HG02884 (cell line): Measurements from ENCODE around the gene HS6ST1.

Experiments used
- ATAC-seq: cut with Tn5 transposase; IDR thresholded peaks from one replicate; pipeline ENCODE4 v1.9.1; 2021; ENCODE audit warnings: mild to moderate bottlenecking, moderate library complexity; ENCODE audit not compliant: unreplicated experiment

Gene HS6ST1, protein sequence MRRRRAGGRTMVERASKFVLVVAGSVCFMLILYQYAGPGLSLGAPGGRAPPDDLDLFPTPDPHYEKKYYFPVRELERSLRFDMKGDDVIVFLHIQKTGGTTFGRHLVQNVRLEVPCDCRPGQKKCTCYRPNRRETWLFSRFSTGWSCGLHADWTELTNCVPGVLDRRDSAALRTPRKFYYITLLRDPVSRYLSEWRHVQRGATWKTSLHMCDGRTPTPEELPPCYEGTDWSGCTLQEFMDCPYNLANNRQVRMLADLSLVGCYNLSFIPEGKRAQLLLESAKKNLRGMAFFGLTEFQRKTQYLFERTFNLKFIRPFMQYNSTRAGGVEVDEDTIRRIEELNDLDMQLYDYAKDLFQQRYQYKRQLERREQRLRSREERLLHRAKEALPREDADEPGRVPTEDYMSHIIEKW

DNA sequence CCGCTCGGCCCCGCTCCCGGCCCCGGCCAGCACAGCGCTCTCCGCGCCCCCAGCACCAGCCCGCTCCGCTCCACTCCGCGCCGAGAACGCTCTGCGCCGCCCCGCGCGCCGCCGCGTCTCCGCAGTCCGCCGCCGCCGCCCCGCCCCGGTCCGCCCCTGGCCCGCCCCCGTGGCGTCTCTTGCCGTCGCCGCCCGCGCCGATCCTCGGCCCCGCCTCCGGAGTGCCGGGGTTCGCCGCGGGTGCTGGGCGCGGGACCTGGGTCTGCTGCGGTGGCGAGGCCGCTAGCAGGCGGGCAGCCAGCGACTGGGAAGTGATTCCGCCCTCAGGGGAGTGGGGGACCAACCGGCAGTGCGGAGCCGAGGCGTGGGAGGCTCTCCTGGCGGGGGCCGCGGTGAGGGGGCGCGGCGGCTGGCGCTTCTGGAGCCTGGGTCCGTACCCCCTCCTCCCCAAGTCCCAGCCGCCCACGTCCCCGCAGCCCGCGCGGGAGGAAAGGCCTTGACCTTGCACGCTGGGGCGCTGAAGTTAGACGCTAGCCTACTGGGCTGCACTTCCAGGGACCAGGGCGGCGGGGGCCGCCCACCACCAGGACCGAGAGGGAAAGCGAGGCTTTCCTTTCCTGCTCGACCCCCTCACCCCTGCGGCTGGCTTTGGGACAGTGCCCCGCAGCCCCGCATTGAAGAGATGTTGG is at the start of gene HS6ST1:
HS6ST1 (minus strand) TSS at position 93 of the 689 bp plus-strand sequence. CDS start 305 bp downstream, outside the sequence.
- peak; percentile 62 for ATAC-seq

DNA sequence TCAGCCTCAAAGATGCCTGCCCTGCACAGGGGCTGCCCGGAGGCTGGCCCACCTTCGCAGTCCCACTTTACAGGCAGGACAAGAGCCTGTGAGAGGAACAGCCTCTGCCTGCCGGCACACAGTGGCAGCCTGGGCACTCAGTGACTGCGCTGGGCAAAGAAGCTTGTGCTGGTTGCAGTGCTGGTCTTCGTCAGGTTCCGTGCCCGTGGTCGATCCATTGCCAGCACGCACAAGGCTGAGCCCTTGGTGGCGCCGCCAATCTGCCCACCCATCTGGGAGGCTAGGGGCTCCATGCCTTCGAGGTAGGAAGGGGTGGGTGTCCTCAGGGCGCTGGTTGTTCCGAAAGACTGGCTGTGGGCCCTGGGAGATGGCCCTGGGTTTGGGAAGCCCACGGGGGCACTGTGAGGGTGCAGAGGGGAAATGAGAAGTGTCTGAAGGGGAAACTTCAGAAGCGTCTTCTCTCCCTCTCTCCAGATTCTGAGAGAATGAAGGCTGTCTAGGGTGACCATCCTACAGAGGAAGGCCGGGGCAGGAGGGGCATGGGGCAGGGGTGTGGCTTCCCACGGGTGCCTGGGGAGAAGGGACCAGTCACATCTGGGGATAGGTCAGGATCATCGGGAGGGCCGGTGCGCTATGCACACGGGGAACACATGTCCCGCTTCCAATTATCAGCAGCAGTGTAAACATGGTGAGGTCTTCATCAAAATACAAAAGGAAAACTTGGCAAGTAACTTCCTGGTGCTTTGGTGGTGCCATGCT is 49.1 kb upstream of the HS6ST1 start:
- ATAC-seq = no peak

DNA sequence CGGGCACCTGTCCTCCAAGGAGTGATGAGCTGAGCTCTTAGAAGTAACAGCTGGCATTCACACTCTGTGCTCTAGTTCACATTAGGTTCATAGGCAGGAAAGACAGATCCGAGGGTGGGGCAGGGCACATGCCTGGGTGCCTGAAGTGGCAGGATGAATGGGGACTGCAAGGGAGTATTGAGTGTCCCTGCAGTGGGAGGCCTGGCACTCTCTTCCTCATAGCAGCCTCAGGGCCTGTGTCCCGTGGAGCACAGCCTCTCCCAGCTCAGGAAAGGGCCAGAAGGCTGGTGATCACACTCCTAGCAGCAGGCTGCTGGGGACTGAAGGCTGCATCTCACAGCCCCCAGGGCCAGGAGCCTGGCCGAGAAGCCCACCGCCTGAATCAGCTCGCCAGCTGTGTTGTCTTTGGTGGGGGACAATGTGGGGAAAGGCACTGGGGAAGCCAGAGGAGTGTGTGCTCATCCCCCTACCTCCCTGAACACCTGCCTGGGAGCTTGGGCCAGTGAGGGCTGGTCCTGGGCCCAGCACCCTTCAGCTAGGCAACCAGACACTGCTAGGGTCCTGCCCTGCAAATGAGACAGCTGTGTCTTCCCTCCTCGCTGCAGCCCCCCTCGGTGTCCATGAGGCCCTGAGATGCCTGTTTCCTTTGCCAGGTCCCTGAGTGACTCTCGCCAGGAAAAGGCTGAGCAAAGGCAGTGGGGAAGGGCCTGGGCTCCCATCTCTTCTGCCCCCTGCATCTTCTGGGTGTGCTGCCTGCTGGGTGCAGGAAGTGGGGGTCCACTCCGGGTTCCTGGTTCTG is 48.2 kb upstream of the HS6ST1 start:
- ATAC-seq = no peak

DNA sequence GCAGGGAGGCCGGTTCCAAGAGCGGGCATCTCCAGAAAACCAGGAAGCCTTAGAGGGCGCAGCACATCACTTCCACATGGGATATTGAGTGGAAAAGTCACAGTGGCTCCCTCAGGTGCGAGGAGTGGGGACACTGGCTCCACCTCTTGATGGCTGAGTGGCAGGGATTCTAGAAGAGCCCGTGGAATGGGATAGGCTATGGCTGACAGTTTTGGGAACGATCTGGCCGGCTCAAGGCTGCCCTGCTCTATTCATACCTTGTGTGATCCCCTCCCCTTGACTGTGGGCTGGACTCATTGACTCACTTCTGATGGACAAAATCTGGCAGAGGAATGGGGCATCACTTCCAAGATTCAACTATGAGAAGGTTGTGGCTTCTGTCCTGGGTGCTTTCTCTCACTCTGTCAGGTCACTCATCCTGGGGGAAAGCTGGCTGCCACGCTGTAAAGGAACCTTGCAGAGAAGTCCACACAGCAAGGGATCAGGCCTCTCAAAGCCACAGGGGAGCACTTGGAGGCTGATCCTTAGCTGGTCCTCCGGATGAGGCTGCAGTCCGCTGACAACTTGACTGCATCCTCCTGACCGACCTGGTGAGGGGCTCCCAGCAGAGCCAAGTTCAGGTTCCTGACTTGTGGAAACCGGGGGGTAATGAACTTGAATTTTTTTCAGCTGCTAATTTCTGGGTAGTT is 46.7 kb upstream of the HS6ST1 start:
- ATAC-seq = no peak

DNA sequence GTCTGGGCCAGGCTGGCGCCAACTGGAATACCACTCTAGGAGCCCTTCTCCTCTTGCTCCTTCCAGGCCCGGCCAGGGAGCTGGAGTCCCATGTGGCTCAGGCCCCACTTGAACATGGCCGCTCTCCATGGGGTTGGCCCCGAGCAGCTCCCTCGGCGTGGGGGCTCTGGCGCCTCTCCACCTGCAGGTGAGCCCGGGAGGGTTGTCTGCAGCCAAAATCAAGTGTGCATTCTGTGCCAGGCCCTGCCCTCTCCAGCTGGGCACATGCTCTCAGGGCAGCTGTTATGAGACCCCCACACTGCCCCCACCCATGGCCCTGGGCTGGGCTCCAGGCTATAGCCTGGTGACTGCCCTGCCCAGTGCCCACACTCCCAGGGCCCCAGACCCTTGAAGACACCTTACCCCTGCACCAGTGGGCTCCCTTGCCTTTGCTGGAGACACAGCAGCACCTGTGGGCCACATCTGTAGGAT is 45.8 kb upstream of the HS6ST1 start:
- ATAC-seq = no peak

DNA sequence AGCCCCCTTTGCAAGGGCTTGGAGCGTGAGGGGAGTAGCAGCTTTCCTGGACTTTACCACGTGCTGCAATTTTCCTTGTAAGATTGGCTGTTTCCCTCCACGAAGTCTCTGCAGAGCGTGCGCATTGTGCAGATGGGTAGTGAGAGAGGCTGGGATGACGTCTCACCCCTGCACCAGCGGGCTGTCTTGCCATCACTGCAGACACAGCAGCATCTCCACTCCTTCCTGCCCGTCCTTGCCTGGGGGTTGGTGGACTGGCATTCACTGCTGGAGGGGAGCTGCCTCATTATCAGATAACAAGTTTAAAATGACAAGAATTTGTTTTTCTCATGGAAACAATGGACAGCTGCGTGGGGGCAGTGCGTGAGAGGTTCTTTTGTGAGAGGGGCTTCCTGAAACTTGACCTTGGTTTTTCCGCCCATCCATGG is 45.3 kb upstream of the HS6ST1 start:
- ATAC-seq = no peak

DNA sequence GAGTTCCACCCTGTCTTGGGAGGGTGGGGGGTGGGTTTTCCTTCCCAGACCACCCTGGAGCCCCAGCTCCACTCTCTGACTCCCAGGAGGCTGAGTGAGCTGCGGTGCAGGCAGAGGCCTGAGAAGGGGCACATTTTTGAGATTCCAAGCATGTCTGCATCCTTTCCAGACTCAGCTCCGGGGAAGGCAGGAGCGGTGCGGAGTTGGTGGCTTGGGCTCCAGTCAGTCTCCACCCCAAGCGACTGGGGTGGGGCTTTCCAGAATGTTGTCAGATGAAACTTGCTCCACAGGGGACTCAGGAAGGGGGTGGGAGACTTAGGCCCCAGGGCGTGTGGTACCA is 44.2 kb upstream of the HS6ST1 start:
- no peak for ATAC-seq

DNA sequence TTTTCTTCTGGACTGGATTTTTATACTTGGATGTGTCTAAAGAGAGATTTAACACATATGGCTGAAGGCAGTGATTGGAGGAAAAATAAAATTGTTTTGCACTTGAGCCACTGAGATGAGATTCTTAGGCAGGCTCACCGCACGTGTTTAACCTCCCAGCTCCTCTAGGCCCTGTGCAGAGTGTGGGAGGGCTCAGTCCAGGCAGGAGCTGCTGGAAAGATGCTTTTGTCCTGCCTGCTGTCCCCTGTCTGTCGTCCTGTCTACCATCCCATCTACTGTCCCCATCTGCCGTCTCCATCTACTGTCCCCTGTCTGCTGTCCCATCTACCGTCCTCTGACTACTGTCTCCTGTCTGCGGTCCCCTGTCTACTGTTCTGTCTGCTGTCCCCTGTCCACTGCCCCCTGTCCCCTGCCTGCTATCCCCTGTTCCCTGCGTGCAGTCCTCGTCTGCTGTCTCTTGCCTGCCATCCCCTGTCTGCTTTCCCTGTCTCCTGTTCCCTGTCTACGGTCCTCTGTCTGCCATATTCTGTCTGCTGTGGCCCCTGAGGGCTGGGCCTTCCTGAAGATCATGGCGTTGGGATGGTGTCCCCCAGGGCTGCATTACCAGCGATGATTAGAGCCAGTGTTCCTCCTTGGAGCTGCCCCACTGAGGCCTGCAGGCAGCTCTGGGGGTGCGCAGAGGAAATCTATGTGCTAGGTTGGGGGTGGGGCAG is 43.7 kb upstream of the HS6ST1 start:
- ATAC-seq = no peak

DNA sequence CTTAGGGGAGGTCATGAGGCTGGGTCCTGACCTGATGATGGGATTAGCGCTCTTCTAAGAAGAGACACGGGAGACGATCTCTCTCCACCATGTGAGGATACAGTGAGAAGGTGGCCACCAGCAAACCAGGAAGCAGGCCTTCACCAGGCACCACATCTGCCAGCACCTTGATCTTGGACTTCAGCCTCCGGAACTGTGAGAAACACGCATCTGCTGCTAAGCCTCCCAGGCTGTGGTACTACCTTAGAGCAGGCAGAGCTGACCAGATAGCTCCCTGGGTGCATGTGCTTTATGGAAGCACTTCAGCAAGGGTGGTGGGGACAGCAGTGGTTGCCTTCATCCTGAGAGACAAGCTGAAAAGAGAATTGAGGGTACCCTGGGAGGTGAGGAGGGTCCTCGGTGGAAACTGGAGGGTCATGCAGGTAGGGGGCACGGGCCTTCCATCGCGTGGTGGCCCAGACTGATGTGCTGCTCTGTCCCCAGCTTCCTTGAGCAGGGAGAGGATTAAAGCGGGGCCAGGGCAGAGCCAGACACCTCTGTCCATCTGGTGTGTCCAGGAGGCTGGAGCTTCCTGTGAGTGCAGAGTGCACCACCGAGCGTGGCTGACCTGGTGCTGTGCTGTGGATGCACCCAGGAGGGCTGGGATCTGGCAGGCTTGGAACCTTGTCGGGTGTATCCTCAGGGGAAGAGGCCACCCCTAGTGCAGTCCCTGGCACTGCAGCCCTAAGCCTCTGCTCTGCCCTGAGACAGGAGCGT is 42.9 kb upstream of the HS6ST1 start:
- no peak for ATAC-seq

DNA sequence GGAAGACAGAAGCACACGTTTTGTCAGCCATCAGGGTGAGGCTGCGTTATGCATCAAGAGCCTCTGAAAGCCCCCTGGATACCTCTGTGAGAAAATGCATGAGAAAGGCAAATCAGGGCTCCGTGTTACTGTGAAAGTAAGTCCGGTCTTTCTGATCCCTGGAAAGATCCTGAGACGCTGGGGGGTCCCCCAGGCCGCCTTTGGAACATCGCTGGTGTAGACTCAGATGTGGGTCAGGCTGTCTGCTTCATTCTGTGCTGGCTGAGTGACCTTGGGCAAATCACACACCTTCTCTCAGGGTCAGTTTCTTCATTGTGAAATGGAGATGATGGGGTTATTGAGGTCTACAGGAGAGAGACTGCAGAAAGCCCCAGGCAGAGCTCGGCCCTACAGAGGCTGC is 42.0 kb upstream of the HS6ST1 start:
- ATAC-seq = no peak

DNA sequence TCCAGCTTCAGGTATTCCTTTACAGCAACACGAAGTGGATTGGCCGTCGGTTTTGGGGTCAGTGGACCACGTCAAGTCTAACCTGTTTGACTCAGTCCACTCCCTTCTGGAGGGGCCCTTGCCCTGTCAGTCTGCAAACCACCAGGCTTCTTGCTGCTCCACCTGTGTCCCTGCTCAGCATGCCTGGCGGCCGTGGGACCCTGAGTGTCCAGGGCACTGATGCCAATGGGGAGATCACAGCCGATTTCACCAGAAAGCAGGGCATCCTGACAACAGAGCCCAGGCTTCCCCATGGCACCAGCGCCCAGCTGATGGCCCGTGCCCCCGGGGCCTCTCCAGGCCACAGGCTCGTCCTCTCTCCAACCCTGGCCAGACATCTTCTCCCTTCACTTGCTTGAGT is 41.2 kb upstream of the HS6ST1 start:
- no peak for ATAC-seq

DNA sequence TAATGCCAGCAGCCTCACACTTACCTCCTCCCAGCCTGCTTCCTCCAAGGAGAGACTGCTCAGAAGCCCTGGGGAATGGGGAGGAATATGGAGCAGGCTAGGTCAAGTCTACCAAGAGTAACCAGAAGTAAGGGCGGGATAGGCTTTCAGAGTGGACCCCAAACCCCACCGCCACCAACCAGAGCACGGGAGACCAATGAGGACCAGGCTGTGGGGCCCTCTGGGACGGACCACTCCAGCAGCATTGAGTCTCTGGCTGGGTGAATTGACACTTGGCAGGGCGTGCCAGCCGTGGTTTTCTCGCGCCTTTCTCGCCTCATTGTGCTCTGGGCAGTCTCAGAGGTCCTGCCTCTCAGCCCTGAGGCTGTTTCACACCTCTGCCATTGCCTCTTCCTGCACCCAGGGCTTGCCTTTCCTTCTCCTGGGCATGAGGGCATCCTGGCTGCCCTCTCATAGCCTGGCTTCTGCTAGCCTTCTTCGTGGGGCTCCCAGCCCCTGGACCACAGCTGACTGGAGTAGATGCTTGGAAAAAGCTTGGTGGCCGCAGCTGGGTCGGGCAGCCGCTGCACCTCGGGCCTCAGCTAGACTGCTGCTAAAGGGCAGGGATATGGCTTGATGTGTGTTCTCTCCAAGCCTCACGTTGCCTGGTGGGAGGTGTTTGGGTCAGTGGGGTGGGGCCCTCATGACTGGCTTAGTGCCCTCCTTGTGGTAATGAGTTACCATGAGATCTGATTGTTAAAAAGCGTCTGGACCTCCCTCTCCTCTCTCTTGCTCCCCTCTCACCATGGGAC is 40.5 kb upstream of the HS6ST1 start:
- no peak for ATAC-seq

DNA sequence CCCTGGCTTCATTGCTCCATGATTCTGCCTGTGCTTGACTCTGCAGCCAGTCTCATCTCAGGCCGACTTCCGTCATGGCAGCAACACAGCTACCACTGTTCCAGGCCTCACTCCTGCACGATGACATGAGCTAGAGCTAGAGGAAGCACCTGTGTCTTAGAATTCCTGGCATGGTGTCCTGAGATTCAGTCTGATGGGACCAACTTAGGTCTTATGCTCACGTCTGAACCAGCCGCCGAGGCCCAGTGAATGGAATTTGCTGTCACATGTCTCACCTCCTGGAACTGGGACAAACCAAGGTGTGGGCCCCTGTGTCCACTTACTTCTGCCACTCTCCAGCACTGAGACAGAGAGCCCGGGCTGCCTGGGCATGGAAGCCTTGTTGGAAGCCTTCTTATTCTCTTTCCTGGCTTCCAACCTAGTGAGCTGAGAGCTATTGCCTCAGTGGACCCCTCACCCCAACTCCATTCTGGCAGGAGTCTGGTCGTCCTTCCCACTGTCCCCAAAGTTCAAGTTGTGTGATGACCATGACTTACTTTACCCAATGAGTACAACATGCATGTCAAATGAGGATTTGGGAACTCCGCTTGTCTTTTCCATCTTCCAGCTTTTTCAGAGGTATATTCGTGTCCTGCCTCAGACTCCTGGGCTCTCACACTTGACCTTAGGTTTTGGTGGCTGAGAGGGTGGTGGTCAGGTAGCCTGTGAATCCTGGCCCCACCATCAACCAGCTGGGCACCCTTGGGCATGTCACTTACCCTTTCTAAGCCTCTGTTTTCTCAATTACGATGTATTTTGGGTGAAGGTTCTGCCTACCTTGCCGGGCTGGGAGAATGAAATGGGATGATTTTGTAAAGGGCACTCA is 39.1 kb upstream of the HS6ST1 start:
- ATAC-seq = no peak

DNA sequence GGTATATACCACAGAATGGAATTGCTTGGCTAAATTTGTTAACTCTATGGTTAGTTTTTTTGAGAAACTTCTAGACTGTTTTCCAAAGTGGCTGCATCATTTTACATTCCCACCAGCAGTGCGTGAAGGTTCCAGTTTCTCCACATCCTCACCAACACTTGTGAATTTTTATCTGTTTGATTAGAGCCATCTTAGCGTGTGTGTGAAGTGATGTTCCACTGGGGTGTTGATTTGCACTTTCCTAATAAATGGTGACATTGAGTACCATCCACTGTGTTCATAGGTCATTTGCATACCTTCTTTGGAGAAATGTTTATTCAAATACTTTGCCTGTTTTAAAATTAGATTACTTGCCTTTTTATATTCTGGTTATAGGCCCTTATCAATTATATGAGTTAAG is 37.5 kb upstream of the HS6ST1 start:
- no peak for ATAC-seq

DNA sequence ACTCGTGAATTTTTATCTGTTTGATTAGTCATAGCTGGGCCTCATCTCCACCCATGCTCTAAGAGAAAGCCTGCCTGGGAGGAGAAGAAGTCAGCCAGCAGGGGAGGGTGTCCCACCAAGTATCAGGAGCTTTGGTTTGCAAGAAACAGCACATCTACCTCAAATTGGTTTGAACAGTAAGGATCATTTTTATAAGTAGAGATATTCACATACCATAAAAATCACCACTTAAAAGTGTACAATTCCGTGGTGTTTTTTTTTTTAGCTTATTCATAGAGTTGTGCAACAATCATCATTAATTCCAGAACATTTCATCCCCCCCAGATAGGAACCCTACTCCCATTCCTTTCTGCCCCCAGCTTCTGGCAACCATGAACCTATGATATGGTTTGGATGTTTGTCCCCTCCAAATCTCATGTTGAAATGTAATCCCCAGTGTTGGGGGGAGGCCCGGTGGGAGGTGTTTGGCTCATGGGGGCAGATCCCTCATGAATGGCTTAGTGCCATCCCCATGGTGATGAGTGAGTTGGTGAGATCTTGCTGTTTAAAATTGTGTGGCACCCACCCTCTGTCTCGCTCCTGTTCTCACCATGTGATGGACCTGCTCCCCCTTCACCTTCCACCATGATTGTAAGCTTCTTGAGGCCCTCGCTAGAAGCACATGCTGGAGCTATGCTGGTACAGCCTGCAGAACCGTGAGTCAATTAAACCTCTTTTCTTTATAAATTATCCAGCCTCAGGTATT is 36.2 kb upstream of the HS6ST1 start:
- ATAC-seq = no peak

DNA sequence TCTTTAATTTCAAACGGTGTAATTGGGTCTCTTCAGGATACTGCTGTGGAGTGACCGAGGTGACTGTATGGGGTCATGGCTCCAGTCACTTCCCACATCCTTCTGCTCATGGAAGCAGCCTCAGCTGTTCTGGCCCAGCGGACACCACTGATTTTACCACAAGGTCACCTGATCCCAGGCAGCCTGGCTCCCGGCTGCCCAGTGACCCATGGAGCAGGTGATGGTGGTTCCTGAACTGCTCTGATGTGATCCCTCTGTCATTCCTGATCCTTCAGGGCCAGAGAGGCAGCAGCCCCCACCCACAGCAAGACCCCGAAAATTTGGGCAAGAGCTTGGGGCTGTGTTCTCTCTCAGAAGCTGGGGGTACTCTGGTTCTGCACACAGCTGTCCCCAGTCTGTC is 35.5 kb upstream of the HS6ST1 start:
- ATAC-seq = no peak
